GM18505 (cell line): ENCODE results near the gene TBCA.

Source experiments
- ATAC-seq: cut with Tn5 transposase; IDR thresholded peaks from one replicate; pipeline ENCODE4 v1.9.1; 2021; ENCODE audit not compliant: unreplicated experiment
- POLR2A ChIP-seq: IDR thresholded peaks from 4 replicates; pipeline ENCODE4 v1.6.1; 2011; ENCODE audit warnings: borderline replicate concordance; ENCODE audit not compliant: insufficient read depth, insufficient read length; ENCODE audit errors: extremely low read depth

Gene TBCA

DNA sequence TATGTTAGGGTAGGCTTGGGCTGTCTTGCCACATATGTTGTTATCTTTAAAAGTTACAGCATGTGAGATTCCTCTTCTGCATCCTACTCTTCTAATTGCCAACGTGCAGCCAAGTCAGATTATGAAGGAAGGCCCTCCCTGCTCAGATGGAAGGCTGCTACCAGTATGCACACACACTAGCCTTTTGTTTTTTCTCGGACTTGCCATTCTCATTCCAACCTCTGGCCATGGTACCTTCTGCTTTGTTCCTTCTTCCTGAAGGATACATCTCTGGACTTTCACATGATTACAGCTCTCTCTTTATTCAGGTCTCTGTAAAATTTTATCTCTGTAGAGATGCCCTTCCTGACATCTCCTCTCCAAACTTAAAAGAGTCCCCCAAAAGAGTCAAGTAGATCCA lies 124.8 kb downstream of the TBCA start:
- no peak for ATAC-seq
- TF ChIP-seq POLR2A, result no peak

DNA sequence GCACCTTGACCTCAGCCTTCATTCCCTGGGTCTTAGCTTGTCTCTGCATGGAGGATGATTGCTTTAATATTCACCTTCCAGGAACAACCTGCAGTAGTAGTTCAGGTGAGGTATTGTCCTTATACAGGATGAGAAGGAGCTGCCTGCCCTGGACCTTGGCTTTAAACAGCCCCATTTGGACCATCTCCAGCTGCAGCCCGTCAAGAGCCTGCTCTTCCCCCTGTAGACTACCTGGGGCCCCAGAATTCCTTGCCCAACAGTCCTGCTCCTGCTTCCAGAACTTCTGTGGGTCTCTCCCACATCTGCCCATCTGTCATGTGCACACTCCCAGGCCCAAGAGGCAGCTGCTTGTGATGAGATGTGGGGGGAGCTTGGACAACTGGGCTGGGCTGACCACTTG lies 125.5 kb downstream of the TBCA start:
- ATAC-seq, result no peak
- TF ChIP-seq POLR2A, result no peak

DNA sequence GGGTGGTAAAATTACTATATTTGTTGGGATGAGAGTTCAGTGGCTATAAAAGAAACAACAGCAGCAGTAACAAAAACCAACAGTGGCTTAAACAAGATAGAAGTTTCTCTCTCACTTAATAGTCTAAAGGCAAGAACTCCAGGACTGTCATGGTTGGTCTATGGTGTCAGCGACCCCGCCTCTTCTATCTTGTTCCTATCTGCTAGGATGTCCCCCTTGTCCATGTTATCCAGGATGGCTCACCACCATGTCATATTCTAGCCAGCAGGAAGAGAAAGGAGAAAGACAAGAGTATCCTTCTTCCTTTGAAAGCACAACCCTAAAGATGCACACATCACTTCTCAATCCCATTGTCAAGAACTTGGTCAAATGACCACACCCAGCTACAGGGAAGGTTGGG lies 126.4 kb downstream of the TBCA start:
- no peak for ATAC-seq
- TF ChIP-seq POLR2A, result no peak

DNA sequence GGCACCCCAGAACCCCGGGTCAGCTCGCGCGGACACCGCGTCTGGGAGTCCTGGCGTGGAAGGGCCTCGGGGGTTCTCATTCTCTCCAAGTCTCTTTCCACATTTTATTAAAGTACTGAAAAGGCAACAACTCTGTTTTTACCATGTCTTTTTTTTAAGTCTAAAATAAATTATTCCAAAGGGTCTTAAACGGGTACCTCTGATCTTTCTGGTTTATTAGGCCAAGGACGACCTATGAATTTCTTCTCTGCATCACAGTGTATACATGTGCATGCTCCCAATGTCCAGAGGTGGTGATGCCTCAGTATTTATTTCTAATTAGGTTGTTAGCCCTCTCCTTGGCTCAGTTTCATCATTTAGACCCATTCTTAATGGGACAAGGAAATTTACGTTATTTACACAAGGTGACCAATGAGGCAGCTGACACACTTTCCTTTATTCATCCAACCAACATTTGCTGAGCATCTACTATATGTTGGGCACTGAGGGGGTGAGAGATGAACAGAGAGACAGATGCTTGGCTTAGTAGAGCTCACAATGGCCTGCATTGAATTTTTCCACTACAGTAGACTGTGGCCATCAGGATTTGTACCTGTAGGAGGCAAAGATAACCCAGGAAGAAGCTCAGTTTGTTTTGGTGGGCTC lies 130.0 kb downstream of the TBCA start:
- TF ChIP-seq POLR2A, result no peak
- ATAC-seq, result no peak

DNA sequence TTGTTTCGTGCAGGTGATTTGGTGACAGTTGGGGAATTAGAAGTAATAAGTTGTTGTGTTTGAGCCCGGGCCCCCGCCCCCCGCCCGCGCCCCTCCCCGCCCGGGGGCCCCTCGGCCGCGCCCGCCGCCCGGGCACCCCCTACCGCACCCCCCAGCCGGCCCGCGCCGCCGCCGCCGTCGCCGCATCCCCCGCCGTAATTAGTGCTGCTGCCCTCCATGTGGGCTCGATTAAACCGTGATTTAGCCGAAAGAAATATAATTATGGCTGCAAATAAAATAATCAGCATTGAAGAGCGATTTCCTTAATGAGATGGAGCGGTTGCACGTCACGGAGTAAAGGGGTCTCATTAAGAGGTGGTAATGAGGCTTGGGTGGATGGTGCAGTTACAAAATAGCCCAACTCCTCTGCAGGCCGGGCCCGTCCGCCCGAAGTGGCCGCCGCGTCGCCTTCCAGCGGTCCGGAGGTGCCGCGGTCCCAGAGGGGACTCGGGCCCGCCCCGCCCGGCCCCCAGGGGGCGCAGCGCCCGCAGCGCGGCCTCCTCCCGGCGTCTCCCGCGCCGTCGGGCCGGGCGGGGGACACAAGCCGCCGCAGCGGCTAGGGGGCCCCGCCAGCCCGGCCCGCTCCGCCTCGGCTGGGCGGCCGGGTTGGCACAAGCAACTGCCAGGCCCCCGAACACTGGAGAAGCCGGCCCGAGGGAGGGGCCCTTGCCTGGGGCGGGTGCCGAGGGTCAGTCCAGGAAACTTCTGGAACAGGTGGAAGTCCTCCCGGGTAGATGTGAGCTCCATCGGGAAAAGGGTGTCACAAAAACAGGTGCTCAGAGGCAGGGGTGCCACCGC lies 130.8 kb downstream of the TBCA start:
- ATAC-seq, result no peak
- no peak for TF ChIP-seq POLR2A

DNA sequence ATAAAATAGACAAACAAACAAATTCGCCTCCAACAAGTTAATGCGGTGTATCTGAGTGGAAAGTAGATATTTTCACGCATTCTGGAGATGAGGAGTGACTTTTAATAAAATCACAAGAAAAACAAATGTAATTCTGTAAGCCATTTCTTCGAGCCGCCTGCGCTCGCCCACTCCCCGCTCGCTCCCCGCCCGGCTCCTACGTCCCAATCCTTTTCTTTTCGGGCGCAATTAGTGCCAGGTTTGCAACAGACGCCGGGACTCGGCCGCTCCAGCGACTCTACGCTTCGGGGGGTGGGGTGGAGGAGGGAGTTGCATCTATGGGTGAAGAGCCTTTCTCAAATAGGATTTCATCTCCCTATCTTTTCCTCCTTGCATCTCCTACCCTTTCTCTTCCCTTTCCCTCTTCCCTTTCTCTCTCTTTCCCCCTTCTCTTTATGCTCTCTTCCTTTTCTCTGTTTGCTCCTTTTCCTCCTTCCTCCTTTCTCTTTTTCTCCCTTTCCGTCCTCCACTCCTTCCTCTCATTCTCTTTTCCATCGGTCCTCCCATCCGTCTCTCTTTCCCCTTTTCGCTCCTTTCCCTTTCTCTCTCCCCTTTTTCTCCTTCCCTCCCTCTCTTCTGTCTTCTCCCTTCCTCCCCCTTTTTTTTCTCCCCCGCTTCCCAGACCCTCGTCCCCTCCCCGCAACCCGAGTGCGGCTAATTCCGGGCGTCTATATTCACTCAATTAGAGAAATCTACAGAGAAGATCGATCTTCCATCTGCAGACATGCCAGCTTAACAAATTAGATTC lies 131.6 kb downstream of the TBCA start:
- ATAC-seq, result no peak
- no peak for TF ChIP-seq POLR2A

DNA sequence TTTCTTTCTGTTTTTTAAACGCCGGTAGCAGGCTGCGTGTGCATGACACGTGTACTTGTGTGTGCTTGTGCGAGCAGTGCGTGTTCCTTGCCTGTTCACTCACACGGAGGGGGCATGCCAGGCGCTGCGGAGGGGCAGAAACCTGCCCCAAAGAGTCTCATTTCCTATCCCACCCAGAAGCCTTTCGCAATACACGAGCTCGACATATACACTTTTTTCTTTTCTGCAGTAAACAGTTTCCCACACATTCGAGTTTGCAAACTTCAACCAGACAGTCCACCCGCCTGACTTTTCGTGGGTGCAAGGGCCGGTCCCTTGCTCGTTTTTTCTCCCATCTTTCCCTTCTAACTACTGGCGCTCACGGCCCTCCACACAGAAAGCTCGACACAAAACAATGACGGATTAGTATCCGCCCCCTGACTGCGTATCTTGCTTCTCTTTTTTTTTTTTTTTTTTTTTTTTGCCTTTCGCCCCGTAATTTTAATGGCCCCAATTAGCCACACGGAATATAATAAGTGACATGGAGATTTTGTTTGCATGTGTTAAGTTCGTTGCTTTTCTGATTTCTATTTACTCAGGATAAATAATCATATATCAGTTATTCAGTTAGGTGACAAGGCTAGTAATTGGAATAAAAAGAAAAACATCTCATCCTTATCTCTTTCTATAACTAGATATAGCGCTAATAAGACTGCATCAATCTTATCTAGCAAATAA lies 132.3 kb downstream of the TBCA start:
- ATAC-seq, result no peak
- TF ChIP-seq POLR2A, result no peak

DNA sequence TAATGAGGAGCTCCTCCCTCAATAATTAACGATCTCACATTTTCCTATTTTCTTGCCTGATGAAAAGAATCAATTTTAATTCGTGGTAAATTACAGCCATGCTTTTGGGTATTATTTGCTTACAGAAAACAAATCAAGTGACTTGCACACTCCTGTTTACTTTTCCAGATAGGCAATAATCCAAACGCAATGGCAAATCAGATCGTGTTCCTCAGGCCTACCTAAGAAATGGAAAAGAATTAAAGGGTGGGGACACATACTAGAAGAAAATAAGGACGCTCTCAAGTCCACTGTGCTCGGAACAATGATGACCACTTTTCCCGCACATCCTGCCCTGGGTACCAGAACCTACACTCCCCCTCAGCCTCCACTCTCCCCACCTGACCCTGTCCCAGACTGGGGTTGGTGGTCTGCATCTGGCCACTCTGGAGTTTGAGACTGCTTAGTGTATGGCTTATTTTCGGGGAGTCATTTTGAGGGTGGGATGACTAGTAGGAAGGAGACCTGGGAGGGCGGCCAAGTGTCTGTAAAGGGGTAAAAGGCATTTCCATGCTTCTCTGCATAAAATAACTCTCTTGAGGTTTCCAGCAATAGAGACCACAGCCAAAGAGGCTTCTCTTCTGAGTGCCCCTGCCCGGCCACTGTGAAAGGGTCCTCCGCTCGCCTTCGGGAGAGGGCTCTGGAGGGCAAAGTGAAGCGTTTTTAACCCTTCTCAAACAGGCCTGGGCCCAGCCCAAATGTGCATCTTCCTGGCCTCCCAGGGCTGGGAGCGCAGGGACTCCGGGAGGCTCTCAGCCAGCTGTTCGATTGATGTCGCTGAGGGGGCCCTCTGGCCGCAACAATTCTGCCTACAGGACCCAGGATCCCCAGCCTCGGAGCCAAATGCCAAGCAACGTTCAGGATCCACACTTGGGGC lies 133.1 kb downstream of the TBCA start:
- TF ChIP-seq POLR2A, result no peak
- no peak for ATAC-seq

DNA sequence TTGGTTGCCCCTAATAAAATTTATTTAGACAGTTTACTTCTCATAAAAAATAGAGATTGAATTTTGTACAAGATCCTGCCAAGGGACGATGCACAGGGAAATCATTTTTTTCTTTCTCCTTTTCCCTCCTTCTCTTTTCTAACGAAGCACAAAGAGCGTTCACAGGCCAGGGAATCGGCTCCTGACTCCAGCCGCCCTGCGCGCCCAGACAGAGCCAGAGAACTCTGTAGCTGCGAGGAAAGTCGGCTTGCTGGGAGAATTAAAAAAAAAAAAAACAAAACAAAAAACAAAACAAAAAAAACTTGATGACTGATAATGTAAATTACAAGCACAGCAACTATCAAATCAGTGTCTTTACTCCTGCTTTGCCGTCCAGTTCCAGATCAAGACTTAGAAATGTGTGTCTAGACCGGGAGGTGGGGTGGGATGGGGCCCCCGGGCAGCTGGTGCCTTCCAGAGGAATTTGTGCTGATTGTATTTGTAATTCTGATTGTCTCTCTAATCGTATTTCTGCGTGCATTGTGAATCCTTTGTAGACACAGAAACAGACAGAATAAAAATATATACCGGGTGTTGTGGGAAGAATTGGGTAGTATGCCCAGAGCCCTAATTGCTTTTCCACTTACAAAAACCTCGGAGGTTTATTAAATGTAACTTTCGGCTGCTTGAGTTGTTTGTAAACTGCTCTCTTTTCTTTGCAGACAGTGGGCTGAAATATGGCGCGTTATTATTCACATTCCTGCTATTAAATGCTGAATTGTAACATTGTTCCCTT lies 134.0 kb downstream of the TBCA start:
- no peak for ATAC-seq
- no peak for TF ChIP-seq POLR2A

DNA sequence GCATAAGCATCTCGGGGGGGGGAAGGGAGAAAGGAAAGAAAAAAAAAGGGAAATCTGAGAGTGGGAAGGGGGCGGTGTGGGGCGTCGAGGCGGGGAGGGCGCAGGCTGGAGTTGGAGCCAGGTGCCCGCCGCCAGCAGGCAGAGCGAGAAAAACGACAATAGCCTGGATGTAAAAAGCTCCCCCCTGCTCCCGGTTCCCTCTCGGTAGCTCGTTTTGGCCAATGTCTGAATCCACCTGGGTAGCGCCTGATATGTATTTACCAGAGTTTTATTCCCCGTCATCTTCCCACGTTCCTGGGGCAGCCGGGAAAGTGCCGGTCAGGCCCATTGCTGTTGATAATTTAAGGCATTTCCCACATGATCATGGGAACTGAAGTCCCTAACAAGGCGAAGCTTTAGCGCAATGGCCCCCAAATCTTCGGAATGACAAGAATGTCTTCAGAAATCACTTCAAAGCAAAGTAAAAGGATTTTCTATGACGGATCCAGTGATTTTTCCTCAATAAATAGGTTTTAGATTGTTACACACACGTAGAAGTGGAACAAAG lies 134.7 kb downstream of the TBCA start:
- no peak for TF ChIP-seq POLR2A
- no peak for ATAC-seq
